GM18520 (cell line): ENCODE data around the gene FAAH.

Source experiments
- ATAC-seq: cut with Tn5 transposase; IDR thresholded peaks from one replicate; pipeline ENCODE4 v1.9.1; 2021; ENCODE audit not compliant: unreplicated experiment

The FAAH gene

DNA sequence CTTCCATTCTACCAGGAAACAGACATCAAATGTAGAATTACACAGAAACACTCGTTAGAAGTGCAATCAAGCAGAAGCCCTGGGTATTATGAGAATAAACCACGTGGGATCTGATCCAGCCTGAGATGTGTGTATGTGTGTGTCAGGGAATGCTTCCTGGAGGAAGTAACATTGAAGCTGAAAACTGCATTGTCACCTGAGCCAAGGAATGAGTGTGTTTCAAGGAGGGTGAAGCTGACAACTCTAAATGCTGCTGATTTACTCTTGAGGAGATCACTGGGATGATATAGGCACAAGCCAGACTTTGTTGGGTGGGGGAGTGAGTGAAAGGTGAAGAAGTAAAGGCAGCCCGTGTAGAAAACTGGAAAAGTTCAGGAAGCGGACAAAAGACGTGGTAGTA, 27.6 kb downstream of the FAAH start:
- ATAC-seq, result no peak

DNA sequence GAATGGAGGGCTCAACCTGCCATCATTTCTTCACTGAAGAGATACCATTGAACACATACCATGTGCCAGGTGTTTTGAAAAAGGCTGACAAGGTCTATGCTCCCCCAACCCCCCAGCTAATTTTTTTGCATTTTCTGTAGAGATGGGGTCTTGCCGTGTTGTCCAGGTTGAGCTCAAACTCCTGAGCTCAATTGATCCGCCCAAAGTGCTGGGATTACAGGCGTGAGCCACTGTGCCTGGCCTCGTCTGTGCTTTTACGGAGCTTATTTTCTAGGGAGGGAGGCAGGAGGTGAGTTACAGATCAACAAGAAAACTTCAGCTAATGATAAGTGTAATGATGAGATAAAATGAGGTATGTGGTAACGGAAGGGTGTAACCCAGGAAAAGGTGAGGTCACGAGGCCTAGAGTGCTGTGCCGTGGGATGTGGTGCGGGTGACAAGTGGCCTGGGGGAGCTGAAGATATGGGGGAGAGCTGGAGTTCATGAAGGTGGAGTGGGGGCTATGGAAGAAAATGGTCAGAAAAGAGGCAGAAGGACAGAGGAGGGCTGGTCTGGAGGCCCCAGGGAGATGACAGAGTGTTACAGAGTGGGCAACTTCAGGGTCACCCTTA, 28.2 kb downstream of the FAAH start:
- ATAC-seq, result no peak

DNA sequence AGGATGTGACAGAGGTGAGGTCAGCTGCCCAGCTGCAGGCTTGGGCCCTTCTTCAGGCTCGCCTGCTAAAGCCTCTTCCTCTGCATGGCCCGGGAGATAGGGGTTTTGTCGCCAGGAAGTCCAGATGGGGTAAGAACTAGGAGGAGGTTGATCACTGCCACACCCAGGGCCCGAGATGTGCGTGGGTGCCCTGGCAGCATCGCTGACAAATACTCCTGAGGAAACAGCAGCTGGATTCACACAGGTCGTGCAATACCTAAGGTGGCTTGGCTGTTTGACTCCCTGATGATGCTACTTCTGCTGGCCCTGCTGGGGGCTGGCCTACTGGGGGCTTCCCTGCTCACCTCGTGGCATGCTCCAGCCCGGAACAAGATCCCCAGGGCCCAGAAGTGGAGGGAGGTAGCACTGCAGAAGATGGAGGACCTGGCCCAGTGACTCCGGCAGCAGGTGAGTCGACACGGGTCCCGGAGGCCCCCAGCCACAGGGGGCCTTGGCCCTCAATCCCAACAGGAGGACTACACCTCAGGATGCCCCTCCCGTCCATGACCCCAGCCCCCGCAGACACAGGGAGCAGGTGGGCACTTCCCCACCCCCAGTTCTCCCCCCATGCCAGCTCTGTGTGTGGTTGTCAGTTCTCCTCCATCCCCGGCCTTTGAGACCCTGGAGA, 29.6 kb downstream of the FAAH start:
- ATAC-seq, result no peak

DNA sequence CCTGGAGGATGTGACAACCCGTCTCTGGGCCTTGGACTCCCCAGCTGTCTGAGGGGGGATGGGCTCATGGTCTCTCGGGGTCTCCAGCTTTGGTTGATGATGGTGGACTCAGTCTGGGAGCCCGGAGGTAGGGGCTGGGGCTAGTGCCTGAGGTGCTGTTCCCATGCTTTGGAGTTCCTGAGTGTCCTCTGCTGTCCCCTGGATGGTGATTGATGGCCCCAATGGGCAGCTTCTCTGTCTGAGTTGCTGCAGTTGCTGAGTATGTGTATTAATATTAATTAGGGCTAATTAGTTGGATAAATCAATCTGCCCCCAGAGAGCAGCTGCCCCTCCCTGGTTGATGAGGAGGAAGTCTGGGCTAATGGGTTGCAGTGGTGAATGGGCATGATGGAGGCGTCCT, 30.6 kb downstream of the FAAH start:
- ATAC-seq, result no peak

DNA sequence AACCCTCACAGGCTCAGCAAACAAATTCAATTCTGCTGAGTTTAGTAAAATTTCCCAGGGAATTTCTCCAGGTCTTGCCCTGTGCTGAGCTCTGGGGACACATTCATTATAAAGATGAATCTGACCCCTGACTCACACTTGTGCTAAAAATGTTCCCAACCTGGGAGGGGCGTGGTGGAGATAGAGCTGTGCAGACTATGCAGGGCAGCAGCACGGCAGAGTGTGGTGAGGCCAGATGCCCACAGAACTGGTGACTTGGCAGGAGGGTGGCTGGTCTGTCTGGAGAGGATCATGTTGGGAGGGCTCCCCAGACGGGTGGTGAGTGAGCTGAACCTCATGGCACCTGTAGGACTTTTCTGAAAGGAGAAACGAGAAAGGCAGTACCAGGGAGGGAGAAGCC, 31.6 kb downstream of the FAAH start:
- no peak for ATAC-seq

DNA sequence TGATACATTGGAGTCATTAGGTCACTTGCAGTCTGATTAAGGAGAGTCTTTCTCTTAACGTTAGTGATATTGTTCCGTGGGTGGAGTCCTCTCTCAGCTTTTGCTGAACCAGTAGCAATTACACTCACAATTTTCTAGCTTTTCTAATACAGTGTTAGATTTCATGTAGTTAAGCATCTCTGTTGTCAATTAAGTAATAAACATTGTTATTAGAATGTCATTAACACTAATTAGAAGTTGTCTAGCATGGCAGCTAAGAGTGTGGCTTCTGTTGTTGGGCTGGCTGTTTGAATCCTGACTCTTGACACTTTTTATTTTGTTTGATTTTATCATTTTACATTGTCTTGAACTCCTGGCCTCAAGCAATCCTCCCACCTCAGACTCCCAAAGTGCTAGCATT, 33.4 kb downstream of the FAAH start:
- no peak for ATAC-seq

DNA sequence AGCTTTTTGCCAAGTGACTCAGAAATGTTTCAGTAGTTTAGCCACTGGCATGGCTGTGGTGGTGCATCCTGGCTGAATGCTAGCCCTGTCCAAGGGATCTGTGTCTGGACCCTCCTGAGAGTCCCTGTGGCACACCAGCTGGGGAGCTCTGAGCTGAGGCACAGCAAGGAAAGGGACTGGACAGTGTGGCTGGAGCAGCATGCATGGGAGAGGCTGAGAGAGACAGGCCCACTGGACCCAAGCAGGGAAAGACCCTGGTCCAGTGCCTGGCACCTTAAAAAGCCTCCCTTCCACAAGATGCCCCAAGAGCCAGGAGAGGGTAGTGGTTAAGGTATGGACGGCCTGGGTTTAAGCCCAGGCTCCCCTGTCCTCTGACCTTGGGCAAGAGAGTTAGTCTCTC, 35.3 kb downstream of the FAAH start:
- no peak for ATAC-seq

DNA sequence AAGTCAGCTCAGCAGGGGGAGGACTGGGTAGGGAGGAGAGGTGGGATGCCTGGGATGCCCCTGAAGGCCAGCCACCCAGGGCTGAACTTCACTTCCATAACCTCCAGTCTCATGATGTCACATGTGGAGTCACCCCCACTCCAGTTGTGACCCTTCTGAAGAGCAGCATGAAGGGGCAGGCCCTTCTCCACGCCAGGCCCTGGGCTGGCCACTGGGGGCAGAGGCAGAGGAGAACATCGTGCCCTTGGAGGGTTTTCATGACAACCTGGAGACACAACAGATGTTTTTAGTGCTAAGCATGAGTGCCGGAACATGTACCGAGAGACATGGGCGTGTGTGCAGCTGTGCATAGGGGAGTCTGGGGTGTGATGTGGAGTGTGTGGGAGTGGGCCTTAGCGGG, 37.6 kb downstream of the FAAH start:
- no peak for ATAC-seq

DNA sequence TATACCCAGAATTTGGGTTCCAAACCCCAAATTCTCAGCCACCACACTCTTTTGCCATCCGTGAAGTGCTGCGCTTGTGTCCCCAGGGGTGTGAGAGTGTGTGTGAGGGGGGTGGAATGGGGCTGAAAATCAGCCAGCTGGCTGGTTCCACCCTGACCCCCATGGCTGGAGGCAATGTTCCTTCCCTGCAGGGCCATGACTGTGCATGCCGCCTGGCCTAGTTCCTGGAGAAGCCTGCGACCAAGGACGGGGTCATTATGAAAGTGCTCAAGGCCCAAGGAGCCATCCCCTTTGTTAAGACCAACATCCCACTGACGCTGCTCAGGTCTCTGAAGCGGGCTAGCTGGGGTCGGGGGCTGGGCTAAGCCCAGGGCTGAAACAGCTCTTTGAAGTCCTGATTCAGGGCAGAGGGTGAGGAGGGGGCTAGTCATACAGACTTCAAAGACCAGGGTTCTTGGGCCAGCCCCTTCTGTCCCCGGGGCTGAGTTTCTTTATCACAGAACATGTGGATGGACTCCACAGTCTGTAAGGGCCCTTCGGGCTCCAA, 38.7 kb downstream of the FAAH start:
- no peak for ATAC-seq

DNA sequence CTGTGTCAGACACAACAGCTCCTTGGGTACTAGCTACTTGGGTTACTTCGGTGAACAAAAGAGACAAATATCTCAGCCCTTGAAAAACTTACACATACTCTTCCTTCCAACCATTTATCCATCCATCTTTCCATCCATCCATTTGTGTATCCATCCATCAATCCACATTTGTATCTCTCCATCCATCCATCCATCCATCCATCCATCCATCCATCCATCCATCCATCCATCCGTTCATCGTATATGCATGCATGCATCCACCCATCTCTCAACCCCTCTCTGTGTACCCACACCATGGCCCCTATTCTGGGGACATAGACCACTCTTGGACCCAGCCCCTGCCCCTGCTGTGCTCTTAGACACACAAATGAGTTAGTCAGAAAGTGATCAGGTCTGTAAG, 40.2 kb downstream of the FAAH start:
- no peak for ATAC-seq

DNA sequence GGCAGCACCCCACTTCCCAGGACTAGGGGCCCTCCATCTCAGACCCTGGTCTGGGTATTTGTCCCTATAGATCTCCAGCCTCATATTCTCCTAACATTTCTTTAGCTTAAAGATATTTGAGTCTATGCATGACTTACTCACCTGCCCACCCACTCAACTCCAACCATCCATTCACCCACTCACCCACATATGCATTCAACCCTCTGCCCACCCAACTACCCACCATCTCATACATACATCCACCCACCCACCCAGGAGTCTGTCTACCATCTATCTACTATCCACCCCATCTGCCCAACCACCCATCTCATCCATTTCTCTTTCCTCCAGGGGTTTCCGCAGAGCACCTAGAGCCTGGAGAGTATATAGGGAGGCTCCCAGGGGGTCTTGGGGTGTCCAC, 42.7 kb downstream of the FAAH start:
- no peak for ATAC-seq

DNA sequence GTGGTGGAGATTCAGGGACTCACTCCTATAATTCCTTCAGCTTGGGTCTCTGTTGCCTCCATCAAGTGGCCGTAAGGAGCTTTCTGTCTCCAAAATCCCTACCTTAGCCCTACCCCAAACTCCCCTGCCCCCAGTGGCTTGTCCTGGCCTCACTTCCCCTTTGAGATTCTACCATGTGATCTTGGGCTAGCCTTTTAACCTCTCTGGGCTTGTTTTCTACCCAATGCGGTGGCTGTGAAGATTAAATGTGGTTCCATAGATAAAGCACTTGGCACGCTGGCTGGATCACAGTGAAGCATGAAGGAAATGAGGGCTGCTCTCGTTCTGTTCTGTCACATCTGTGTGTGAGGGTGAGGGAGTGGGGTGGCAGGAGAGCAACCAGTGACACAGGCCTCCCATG, 43.6 kb downstream of the FAAH start:
- no peak for ATAC-seq

DNA sequence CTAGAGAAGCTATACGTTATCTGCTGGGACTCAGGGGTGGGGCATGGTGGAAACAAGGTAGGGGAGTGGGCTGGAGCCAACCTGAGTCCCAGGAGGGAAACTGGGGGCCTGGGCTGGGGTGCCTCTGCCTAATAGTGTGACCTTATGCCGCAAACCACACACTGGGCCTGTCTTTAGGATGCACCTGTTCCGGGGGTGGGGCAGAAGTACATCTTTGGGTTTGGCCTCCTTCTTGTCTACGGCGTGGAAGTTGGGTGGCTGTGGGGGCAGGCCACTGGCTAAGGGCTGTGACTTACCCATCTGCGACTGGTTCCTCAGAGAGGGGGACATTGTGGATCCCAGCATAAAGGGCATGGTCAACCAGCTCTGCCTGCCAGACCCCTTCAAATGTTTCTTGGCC, 44.2 kb downstream of the FAAH start:
- ATAC-seq, result no peak

DNA sequence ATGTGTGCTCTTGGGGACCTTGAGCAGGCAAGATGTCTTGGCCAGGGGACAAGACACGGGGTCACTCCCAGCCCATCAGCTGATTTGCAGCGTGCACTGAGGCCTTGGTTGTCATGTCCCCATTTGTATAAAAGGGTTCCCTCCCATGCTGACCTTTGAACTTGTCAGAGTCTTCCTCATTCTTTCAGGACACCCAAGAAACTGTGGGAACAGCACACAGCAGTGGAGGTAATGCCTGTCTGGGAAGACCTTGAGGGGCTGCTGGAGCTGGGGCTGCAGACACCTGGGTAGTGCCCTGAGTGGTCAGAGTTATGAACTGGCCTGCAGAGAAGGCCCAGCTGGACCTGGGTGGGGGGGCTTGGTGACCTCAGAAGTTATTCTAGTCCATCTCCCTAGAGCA, 46.4 kb downstream of the FAAH start:
- no peak for ATAC-seq

DNA sequence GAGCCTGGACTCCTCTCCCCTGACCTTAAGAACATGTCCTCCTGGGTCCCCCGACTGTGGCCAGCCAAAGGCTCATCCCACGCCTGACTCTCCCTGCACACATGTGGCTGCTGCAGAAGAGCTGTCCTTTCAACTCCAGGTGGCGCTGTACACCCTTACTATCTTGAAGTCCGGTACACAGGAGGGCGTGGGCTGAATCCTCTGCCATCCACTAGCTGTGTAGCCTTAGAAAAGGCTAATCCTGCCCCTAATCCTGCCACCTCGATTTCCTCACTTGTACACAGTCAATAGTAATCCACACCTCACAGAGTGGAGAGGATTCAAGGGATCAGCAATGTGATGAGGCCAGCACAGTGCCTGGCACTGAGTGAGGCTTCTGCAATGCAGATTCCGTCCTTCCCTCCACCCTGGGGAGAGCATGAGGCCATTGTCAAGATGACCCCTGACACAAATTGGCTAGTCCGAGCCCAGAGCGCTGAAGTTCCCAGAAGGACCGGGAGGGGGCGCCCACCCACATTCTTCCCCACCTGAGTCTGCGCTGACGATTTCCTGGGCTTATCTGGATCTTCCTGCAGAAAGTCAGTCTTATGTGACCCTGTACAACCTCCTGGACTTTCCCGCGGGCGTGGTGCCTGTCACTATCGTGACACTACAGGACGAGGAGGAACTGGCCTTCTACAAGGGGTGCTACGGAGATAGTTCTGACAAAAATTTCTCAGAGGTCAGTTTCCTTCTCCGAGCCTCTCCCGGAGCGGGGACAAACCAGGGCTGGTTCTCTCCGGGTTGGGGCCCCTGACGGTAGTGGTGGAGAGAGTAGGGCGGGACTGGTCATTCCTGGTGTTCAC, 48.4 kb downstream of the FAAH start:
- no peak for ATAC-seq

DNA sequence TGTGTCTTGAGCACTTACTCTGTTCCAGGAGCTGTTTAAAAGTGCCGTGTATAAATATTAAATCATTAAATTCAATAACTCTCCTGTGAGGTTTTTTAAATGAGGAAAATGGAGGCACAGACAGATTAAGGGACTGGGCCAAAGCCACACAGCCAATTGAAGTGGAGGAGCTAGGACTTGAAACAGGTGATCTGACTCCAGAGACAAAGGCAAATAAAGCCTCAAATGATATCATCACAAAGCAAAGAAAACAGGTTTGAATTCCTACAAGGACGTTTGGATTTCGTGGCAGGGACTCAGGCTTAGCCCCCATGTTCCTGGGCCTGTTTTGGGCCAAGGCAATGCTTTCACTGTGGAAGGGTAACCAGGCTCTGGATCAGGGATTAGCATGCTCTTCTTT, 50.3 kb downstream of the FAAH start:
- no peak for ATAC-seq

DNA sequence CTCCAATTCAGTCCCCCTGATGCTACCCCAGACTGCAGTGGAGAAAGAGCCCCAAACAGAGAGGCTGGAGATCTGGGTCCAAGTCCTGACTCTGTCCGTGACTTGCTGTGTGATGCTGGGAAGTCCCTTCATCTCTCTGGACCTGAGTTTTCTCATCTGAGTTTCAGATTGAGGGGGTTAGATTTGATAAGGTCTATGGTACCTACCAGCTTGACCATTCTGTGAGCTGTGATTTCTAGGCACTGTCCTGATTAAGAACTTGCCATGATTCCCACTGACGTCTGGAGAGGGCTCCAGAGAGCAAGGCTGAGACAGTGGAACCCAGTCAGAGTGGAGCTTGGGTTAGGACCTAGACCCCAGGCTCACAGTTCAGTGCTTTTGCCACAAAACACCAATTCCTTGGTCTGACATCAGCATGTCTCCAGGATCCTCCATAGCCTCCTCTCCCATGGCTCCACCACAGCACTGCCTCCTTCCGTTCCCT, 51.7 kb downstream of the FAAH start:
- ATAC-seq, result no peak

DNA sequence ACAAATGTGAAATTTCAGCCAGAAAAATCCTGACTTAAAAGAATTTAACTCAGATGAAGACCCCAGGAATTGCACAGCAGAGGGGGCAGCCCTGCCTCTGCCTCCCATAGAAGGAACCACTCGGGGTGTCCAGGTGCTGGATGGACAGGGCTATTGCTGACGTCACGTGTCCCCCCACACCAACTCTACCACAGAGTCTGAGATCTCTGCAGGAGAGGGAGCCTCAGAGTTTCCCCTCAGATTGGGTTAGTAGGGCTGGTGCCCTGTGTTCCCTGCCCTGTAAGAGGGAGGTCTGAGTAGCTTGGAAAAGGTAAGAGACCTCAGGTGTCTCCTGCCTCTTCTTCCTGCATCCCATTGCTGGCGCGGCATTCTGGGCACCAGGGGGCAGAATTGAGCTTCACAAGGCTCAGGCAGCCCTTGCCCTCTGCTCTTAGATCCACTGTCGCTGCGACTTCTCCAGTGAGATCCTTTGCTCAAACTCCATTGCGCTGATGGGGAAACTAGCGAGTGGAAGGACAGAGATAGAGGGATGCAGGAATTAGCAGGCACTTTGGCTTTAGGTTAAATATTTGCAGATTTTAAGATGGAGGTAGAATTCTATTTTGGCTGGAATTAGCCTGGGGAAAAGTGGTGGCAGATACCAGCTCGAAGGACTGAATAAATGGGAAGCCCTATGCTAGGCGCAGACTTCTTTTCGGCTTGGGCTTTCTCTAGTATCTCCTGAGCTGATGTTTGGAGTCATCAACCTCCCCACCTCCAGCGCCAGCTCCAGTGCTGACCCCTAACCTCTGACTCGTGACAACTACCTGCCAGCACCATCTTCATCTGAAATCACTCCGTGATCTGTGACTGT, 52.8 kb downstream of the FAAH start:
- ATAC-seq, result no peak

DNA sequence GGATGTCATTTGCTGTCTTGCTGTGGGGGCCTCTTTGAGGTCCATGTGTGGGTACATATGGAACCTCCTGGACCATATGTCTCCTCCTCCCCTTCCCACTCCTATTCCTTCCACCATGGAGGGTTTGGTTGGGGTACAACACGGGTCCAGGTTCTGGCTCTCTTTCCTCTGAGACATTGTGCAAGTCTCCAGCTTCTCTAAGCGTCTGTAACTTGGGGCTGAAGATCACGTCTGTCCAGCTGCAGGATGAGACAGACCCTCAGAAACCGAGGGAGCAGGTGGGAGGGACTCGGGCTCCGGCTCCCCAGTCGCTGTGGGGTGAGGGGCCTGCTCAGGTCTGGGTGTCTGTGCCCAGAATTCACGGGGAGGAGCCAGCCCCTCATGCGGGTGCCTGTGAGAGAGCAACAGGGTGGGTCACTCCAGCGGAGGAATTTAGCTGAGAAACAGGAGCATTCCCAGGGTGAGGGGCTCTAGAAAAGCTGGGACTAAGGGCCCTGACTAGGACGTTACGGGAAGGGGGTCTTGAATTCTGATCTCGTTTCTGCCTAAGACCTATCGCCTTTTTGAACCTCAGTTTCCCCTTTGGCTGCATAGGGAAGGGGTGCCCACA, 53.5 kb downstream of the FAAH start:
- no peak for ATAC-seq

DNA sequence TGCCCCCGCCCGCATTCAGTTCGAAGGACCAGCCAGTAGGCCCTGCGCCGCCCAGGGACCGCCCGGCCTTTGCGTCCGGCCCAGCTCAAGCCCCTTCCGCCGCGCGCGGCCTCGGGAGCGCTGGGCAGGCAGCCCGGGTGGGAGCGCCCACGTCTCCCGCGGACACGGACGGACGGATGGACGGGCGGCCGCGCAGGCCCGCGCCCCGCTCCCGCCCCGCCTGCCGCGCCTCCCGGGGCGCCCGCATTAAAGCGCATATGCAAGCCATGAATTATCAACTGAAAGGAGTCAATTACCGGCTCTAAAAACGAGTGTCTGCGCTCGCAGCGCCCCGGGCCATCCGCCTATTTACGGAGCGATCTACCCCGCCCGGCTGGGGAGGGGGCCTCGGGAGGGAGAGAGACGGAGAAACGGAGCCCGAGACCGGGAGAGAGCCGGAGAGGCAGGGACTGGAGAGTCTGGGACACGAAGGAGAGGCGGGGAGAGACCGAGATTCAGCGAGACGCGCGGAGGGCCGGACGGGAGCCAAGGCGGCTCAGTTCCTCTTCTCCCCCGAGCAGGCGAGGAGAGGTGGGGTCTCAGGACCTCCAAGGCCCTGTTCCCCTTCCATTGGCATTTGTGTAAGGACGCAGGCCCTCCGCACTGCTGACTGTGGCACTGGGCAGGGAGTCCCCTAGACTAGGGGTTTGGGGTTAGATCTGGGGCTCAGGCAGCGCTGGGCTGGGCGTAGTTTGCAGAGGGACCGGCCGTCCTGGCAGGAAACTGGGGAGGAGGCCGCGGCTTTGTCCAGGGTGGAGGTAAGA, 54.2 kb downstream of the FAAH start:
- ATAC-seq, result no peak
